Left ventricle myocardium superior (tissue), 1 donor: Measurements from ENCODE around the gene TXNL4A. TPM values are rescaled to one million over a fixed set of nuclear protein-coding genes. Genes with fewer than 3 reads are reported as not detected.

ENCODE experiments used
- ATAC-seq: fragments of 200-7000 bp; cut with Tn5 transposase; one replicate; pipeline ENCODE4 v1.9.1; 2020; ENCODE audit warnings: mild to moderate bottlenecking, moderate library complexity
- DNase-seq: peaks from one replicate; pipeline ENCODE4 v3.0.0-alpha.2; 2020
- intact Hi-C: fragments of 100-400 bp; cut with micrococcal nuclease; formaldehyde crosslinking; loops from one replicate; pipeline ENCODE4 v1.11.0; 2022
- total RNA-seq: library from RNA; stranded (reverse); fragmentation: NEBNext Ultra II Directional; extraction: Animal tissue kit (Norgen Biotek cat#: 25700); gene quantifications from one replicate; pipeline ENCODE4 v1.2.1, GENCODE V29; 2021
- donor health status: DM: no; HTN: yes; CAD: no; lungs with severe emphysema.

TXNL4A gene
- total RNA-seq, 1 donor from 2014 or later, result 91.0 TPM

- intact Hi-C loops, result no loop called here
- DNase-seq, result no peak
- no peak for ATAC-seq
Observed at GRCh38 chr18:79940814-79941472, 47.4 kb downstream of the TXNL4A start.

GRCh38 chr18:79940126-79940813, 48.1 kb downstream of the TXNL4A start:
- ATAC-seq, result no peak
- DNase-seq, result no peak
- intact Hi-C loops, result no loop called here

GRCh38 chr18:79939096-79939495, 49.3 kb downstream of the TXNL4A start:
- intact Hi-C loops, result no loop called here
- ATAC-seq (no peak), DNase-seq (no peak)

GRCh38 chr18:79938196-79938595, 50.2 kb downstream of the TXNL4A start:
- intact Hi-C loops, result no loop called here
- DNase-seq (no peak), ATAC-seq (no peak)

GRCh38 chr18:79937103-79937860, 51.1 kb downstream of the TXNL4A start:
- intact Hi-C loops, result no loop called here
- DNase-seq (no peak), ATAC-seq (no peak)

- ATAC-seq (no peak), DNase-seq (no peak)
- intact Hi-C loops, result no loop called here
Observed at GRCh38 chr18:79936641-79937040, 51.7 kb downstream of the TXNL4A start.

GRCh38 chr18:79935925-79936324, 52.4 kb downstream of the TXNL4A start:
- intact Hi-C loops, result no loop called here
- DNase-seq, result no peak
- no peak for ATAC-seq

- intact Hi-C loops, result no loop called here
- no peak for ATAC-seq
- no peak for DNase-seq
Observed at GRCh38 chr18:79935499-79935898, 52.9 kb downstream of the TXNL4A start.

GRCh38 chr18:79935098-79935480, 53.3 kb downstream of the TXNL4A start:
- intact Hi-C loops, result no loop called here
- ATAC-seq (no peak), DNase-seq (no peak)

GRCh38 chr18:79934311-79935097, 53.9 kb downstream of the TXNL4A start:
- peak; percentile 67 for DNase-seq
- intact Hi-C loops, result no loop called here
- peak; percentile 98 for ATAC-seq

GRCh38 chr18:79933765-79934164, 54.6 kb downstream of the TXNL4A start:
- ATAC-seq (peak; percentile 58), DNase-seq (no peak)
- intact Hi-C loops, result no loop called here

- no peak for ATAC-seq
- no peak for DNase-seq
- intact Hi-C loops, result no loop called here
Observed at GRCh38 chr18:79932907-79933306, 55.5 kb downstream of the TXNL4A start.

GRCh38 chr18:79931475-79931874, 56.9 kb downstream of the TXNL4A start:
- DNase-seq (no peak), ATAC-seq (no peak)
- intact Hi-C loops, result no loop called here

GRCh38 chr18:79930020-79930642, 58.2 kb downstream of the TXNL4A start:
- intact Hi-C loops, result no loop called here
- DNase-seq (no peak), ATAC-seq (no peak)

- ATAC-seq (no peak), DNase-seq (no peak)
- intact Hi-C loops, result no loop called here
Observed at GRCh38 chr18:79928563-79928960, 59.8 kb downstream of the TXNL4A start.

GRCh38 chr18:79927607-79928562, 60.5 kb downstream of the TXNL4A start:
- intact Hi-C loops, result no loop called here
- no peak for ATAC-seq
- DNase-seq, result peak; percentile 31

- no peak for ATAC-seq
- peak; percentile 27 for DNase-seq
- intact Hi-C loops, result no loop called here
Observed at GRCh38 chr18:79926715-79927606, 61.4 kb downstream of the TXNL4A start.
